A549 (cell line): ENCODE measurements around the gene MYRIP. TPM values are rescaled to one million over a fixed set of nuclear protein-coding genes. Genes with fewer than 3 reads are reported as not detected.

Source experiments
- ATAC-seq, 2 experiments: fragments of 200-7000 bp in 1 of 2; fragments of >200 bp in 1 of 2; cut with Nextera tagmentation in 1 of 2; cut with Tn5 transposase in 1 of 2; 3 replicates each; pipeline versions ENCODE4 v1.8.0 to v1.9.1; 2018 to 2020; ENCODE audit warnings: mild to moderate bottlenecking in 1 of 2, moderate library complexity in 1 of 2
- CTCF ChIA-PET: fragments of 300-600 bp; sonication (Branson Sonifier 250); formaldehyde crosslinking; extraction: SDS; loops from one replicate; lab custom pipeline; 2021; ENCODE audit warnings: antibody characterized with exemption, inconsistent platforms; lab: Yijun Ruan, JAX
- POLR2A ChIA-PET: fragments of 350-600 bp; formaldehyde crosslinking; extraction: SDS; loops from one replicate; lab custom pipeline; 2021; ENCODE audit warnings: antibody characterized with exemption, inconsistent platforms; lab: Yijun Ruan, JAX
- DNase-seq, 2 experiments: peaks; one replicate each; pipeline versions ENCODE4 v3.0.0 to v3.0.0-alpha.2; 2011 to 2016; ENCODE audit warnings: low read depth in 1 of 2, low spot score in 1 of 2
- FAIRE-seq: peaks from 2 replicates; lab custom pipeline; 2011; peaks lifted over from hg19 to GRCh38; lab: Jason Lieb, UNC
- H3K27ac ChIP-seq, 2 experiments: fragments of >200 bp; sonication (Bioruptor Twin); formaldehyde crosslinking; 3 replicates each; pipeline ENCODE4 v1.5.1; 2016 to 2017
- H3K4me1 ChIP-seq: fragments of >200 bp; sonication (Bioruptor Twin); formaldehyde crosslinking; 3 replicates; pipeline ENCODE4 v1.6.1; 2016
- H3K4me2 ChIP-seq: fragments of >200 bp; sonication (Bioruptor Twin); formaldehyde crosslinking; 3 replicates; pipeline ENCODE4 v1.6.1; 2016
- H3K4me3 ChIP-seq: fragments of >200 bp; sonication (Bioruptor Twin); formaldehyde crosslinking; 3 replicates; pipeline ENCODE4 v1.5.1; 2016
- H3K9me3 ChIP-seq: fragments of >200 bp; sonication (Bioruptor Twin); formaldehyde crosslinking; 3 replicates; pipeline ENCODE4 v1.6.1; 2016
- CBX8 ChIP-seq: fragments of 200-600 bp; sonication (generic); IDR thresholded peaks from 2 replicates; pipeline ENCODE4 v1.6.1; 2016
- CHD2 ChIP-seq: fragments of 150-350 bp; IDR thresholded peaks from 2 replicates; pipeline ENCODE4 v1.6.1; 2014; ENCODE audit warnings: low read length; ENCODE audit not compliant: partially characterized antibody
- CHD4 ChIP-seq: fragments of 200-600 bp; sonication (generic); IDR thresholded peaks from 2 replicates; pipeline ENCODE4 v1.6.1; 2016; ENCODE audit warnings: antibody characterized with exemption, mild to moderate bottlenecking, borderline replicate concordance
- EHF ChIP-seq: fragments of 250-450 bp; sonication (Bioruptor Pico); IDR thresholded peaks from 2 replicates; pipeline ENCODE4 v1.5.0; 2020; ENCODE audit warnings: mild to moderate bottlenecking
- EP300 ChIP-seq, 2 experiments: fragments of >200 bp; sonication (Bioruptor Twin); formaldehyde crosslinking; IDR thresholded peaks; 2 replicates in 1 of 2; 3 replicates in 1 of 2; pipeline ENCODE4 v1.6.1; 2016 to 2017
- HEYL ChIP-seq: fragments of 250-450 bp; sonication (Bioruptor Pico); IDR thresholded peaks from 2 replicates; pipeline ENCODE4 v1.8.0; 2021; ENCODE audit warnings: mild to moderate bottlenecking, moderate library complexity
- HOXB5 ChIP-seq: fragments of 250-450 bp; sonication (Bioruptor Pico); IDR thresholded peaks from 2 replicates; pipeline ENCODE4 v1.5.0; 2020; ENCODE audit warnings: mild to moderate bottlenecking, moderate library complexity
- JUNB ChIP-seq: fragments of >200 bp; sonication (Bioruptor Twin); formaldehyde crosslinking; IDR thresholded peaks from 2 replicates; pipeline ENCODE4 v1.6.1; 2016
- KDM5A ChIP-seq: fragments of 200-600 bp; sonication (generic); IDR thresholded peaks from 2 replicates; pipeline ENCODE4 v1.6.1; 2016; ENCODE audit warnings: antibody characterized with exemption, mild to moderate bottlenecking
- MYC ChIP-seq: IDR thresholded peaks from 2 replicates; pipeline ENCODE4 v1.6.1; 2012; ENCODE audit warnings: mild to moderate bottlenecking, inconsistent platforms, low read length, improper control_type of control experiment, borderline replicate concordance
- NFE2L2 ChIP-seq: fragments of 150-350 bp; conservative IDR thresholded peaks from 2 replicates; pipeline ENCODE4 v1.6.1; 2014; ENCODE audit warnings: low read length
- NPAS2 ChIP-seq: fragments of 250-450 bp; sonication (Bioruptor Pico); IDR thresholded peaks from 2 replicates; pipeline ENCODE4 v1.8.0; 2022; ENCODE audit warnings: mild to moderate bottlenecking, moderate library complexity, borderline replicate concordance
- PBX3 ChIP-seq: IDR thresholded peaks from 2 replicates; pipeline ENCODE4 v1.6.1; 2012
- PHF8 ChIP-seq: fragments of 200-600 bp; sonication (generic); IDR thresholded peaks from 2 replicates; pipeline ENCODE4 v1.6.1; 2016; ENCODE audit warnings: low read depth, mild to moderate bottlenecking, antibody characterized with exemption, moderate library complexity, borderline replicate concordance
- POLR2A ChIP-seq: IDR thresholded peaks from 2 replicates; pipeline ENCODE4 v1.6.1; 2012; ENCODE audit warnings: mild to moderate bottlenecking, low read length
- RARB ChIP-seq: fragments of 250-450 bp; sonication (Bioruptor Pico); IDR thresholded peaks from 2 replicates; pipeline ENCODE4 v1.8.0; 2021; ENCODE audit warnings: mild to moderate bottlenecking, moderate library complexity
- RNF2 ChIP-seq: fragments of 200-600 bp; sonication (generic); IDR thresholded peaks from 2 replicates; pipeline ENCODE4 v1.6.1; 2016; ENCODE audit warnings: low read depth, mild to moderate bottlenecking, antibody characterized with exemption, moderate library complexity, borderline replicate concordance
- ZC3H11A ChIP-seq: fragments of 450-650 bp; IDR thresholded peaks from 2 replicates; pipeline ENCODE4 v1.6.1; 2014; ENCODE audit warnings: antibody characterized with exemption, mild to moderate bottlenecking
- ZFP36 ChIP-seq: fragments of 450-650 bp; IDR thresholded peaks from 2 replicates; pipeline ENCODE4 v1.6.1; 2014; ENCODE audit warnings: borderline replicate concordance; ENCODE audit not compliant: partially characterized antibody
- WGBS: methylation state at CpG from one replicate; pipeline ENCODE4 v1.1.6; 2017; ENCODE audit errors: missing lambda C conversion rate; 5-methylcytosine and 5-hydroxymethylcytosine counted together
- polyA plus RNA-seq, 4 experiments: library from polyadenylated mRNA; depleted of rRNA in 3 of 4; stranded (reverse); fragments of >200 nt; fragmentation: RNase III in 1 of 4; extraction: RNeasy Plus Mini Kit Qiagen cat#74134 plus additional on column Dnase treatment in 1 of 4; gene quantifications; 2 replicates in 3 of 4; 3 replicates in 1 of 4; pipeline ENCODE4 v1.2.3, GENCODE V29; 2011 to 2017
- TF ChIP-seq, protein P1 (sequence below): fragments of 150-350 bp; IDR thresholded peaks from 2 replicates; pipeline ENCODE4 v1.6.1; 2014; ENCODE audit warnings: low read depth, mild to moderate bottlenecking, low read length
- TF ChIP-seq, protein P2 (sequence below): fragments of >200 bp; sonication (Bioruptor Twin); formaldehyde crosslinking; IDR thresholded peaks from 3 replicates; pipeline ENCODE4 v1.6.1; 2016

The MYRIP gene
- polyA plus RNA-seq, 2 of the 4 experiments (the other 2 are of a cell fraction), result not detected

DNA sequence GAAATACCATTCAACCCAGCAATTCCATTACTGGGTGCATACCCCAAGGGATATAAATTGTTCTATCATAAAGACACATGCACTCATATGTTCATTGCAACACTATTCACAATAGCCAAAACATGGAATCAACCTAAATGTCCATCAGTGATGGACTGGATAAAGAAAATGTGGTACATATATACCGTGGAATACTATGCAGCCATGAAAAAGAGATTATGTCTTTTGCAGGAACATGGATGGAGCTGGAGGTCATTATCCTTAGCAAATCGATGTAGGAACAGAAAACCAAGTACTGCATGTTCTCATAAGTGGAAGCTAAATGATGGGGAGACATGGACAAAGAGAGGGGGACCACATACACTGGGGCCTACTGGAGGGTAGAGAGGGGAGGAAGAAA lies 5.5 kb upstream of the MYRIP start:
- ATAC-seq, result no peak
- Histone ChIP-seq H3K9me3 (no peaks in the 10 kb centered on the region), H3K4me1 (peaks cover 3% of the 10 kb centered on the region; the same call in 1 of the 3 replicates), H3K4me2 (no peak overlapping the region), H3K4me3 (no peak overlapping the region), H3K27ac (no peak overlapping the region)
- POLR2A ChIA-PET, result no interaction called here
- CTCF ChIA-PET, result interaction anchor here (1.1 kb wide), 1 partner anchor 9 kb away, joined by 3 read pairs; no protein-coding TSS in a partner anchor
- TF ChIP-seq, protein P1, sequence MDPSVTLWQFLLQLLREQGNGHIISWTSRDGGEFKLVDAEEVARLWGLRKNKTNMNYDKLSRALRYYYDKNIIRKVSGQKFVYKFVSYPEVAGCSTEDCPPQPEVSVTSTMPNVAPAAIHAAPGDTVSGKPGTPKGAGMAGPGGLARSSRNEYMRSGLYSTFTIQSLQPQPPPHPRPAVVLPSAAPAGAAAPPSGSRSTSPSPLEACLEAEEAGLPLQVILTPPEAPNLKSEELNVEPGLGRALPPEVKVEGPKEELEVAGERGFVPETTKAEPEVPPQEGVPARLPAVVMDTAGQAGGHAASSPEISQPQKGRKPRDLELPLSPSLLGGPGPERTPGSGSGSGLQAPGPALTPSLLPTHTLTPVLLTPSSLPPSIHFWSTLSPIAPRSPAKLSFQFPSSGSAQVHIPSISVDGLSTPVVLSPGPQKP, result no peak
- TF ChIP-seq NPAS2, result no peak
- no peak for TF ChIP-seq NFE2L2
- TF ChIP-seq EHF (CRISPR knock-in tag), result no peak
- no peak for TF ChIP-seq POLR2A
- no peak for TF ChIP-seq CHD4
- no peak for TF ChIP-seq RARB (CRISPR knock-in tag)
- TF ChIP-seq RNF2, result no peak
- no peak for TF ChIP-seq JUNB
- no peak for TF ChIP-seq HEYL (CRISPR knock-in tag)
- no peak for TF ChIP-seq EP300 (IDR thresholded peaks at IDR 0.05)
- TF ChIP-seq CHD2, result no peak
- TF ChIP-seq HOXB5, result no peak
- no peak for DNase-seq
- WGBS, result 4% methylated on average over 2 of the region's 2 CpGs
- FAIRE-seq, result no peak

GRCh38 chr3:39804951-39805350 lies 4.5 kb upstream of the MYRIP start:
- POLR2A ChIA-PET, result no interaction called here
- DNase-seq (no peak), ATAC-seq (no peak), FAIRE-seq (no peak)
- peaks cover 8% of the 10 kb centered on the region; the same call in 2 of the 3 replicates for H3K4me1 ChIP-seq
- WGBS, result 84% methylated on average over 3 of the region's 3 CpGs
- no peak overlapping the region for H3K4me2 ChIP-seq
- TF ChIP-seq CBX8, result no peak
- no peak for TF ChIP-seq CHD2
- TF ChIP-seq, protein P1, result no peak
- no peak for TF ChIP-seq RARB (CRISPR knock-in tag)
- TF ChIP-seq EP300 (IDR thresholded peaks at IDR 0.05), result no peak
- no peak for TF ChIP-seq ZFP36
- no peak for TF ChIP-seq ZC3H11A
- no peak for TF ChIP-seq KDM5A
- TF ChIP-seq RNF2, result no peak
- TF ChIP-seq MYC, result no peak
- no peak for TF ChIP-seq PBX3
- no peak for TF ChIP-seq NPAS2
- no peak for TF ChIP-seq PHF8
- TF ChIP-seq, protein P2, sequence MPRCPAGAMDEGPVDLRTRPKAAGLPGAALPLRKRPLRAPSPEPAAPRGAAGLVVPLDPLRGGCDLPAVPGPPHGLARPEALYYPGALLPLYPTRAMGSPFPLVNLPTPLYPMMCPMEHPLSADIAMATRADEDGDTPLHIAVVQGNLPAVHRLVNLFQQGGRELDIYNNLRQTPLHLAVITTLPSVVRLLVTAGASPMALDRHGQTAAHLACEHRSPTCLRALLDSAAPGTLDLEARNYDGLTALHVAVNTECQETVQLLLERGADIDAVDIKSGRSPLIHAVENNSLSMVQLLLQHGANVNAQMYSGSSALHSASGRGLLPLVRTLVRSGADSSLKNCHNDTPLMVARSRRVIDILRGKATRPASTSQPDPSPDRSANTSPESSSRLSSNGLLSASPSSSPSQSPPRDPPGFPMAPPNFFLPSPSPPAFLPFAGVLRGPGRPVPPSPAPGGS, result no peak
- H3K9me3 ChIP-seq, result no peaks in the 10 kb centered on the region
- CTCF ChIA-PET, result no interaction called here
- H3K27ac ChIP-seq, result no peak overlapping the region
- H3K4me3 ChIP-seq, result no peak overlapping the region
